HepG2 (cell line): Measurements from ENCODE around the gene HSD3B7. TPM values are rescaled to one million over a fixed set of nuclear protein-coding genes. Genes with fewer than 3 reads are reported as not detected.

Experiments
- BCL6 ChIP-seq: IDR thresholded peaks from 2 replicates; pipeline ENCODE4 v1.6.1; 2016; ENCODE audit warnings: missing genetic modification reagents, missing compliant biosample characterization
- BHLHE40 ChIP-seq: IDR thresholded peaks from 2 replicates; pipeline ENCODE4 v1.6.1; 2011; ENCODE audit warnings: low read length, improper control_type of control experiment
- GATAD1 ChIP-seq: IDR thresholded peaks from 2 replicates; pipeline ENCODE4 v1.6.1; 2016; ENCODE audit warnings: missing genetic modification reagents, missing compliant biosample characterization
- NR2F2 ChIP-seq: IDR thresholded peaks from 2 replicates; pipeline ENCODE4 v1.6.1; 2012; ENCODE audit warnings: low read depth, inconsistent platforms, borderline replicate concordance
- U2AF2 ChIP-seq: fragments of 200-400 bp; formaldehyde crosslinking; IDR thresholded peaks from 2 replicates; pipeline ENCODE4 v1.6.1; 2017; ENCODE audit warnings: low read depth, mild to moderate bottlenecking, low read length
- ZFP1 ChIP-seq: IDR thresholded peaks from 2 replicates; pipeline ENCODE4 v1.6.1; 2016
- ZFP82 ChIP-seq: sonication (generic); formaldehyde crosslinking; IDR thresholded peaks from 2 replicates; pipeline ENCODE4 v1.5.1; 2020; ENCODE audit warnings: mild to moderate bottlenecking, missing genetic modification reagents, borderline replicate concordance
- ZNF12 ChIP-seq: sonication (generic); formaldehyde crosslinking; IDR thresholded peaks from 2 replicates; pipeline ENCODE4 v1.5.0; 2020; ENCODE audit warnings: missing genetic modification reagents
- ZNF383 ChIP-seq: sonication (generic); formaldehyde crosslinking; IDR thresholded peaks from 2 replicates; pipeline ENCODE4 v1.4.0; 2020; ENCODE audit warnings: missing genetic modification reagents, mild to moderate bottlenecking, borderline replicate concordance
- polyA plus RNA-seq, 8 experiments: library from polyadenylated mRNA; depleted of rRNA in 3 of 8; stranded (reverse) in 7 of 8; unstranded in 1 of 8; fragments of >200 nt; fragmentation: Illumina TruSeq in 4 of 8; extraction: Trizol in 4 of 8; gene quantifications; 2 replicates each; pipeline versions ENCODE4 v1.2.1 to v1.2.3, GENCODE V29; 2011 to 2016; ENCODE audit warnings: low read depth in 4 of 8, missing spikeins in 1 of 8, mixed read lengths in 1 of 8; ENCODE audit not compliant: insufficient read depth in 1 of 8
- total RNA-seq, 5 experiments: library from RNA; depleted of rRNA; stranded (reverse); fragments of >200 nt; fragmentation: Illumina TruSeq; extraction: Trizol; gene quantifications; 2 replicates each; pipeline ENCODE4 v1.2.3, GENCODE V29; 2016; ENCODE audit warnings: low read depth in 1 of 5
- TF ChIP-seq, protein P1 (sequence below): sonication (generic); formaldehyde crosslinking; IDR thresholded peaks from 2 replicates; pipeline ENCODE4 v1.5.0; 2020; ENCODE audit warnings: mild to moderate bottlenecking, missing genetic modification reagents
- TF ChIP-seq, protein P2 (sequence below): sonication (generic); formaldehyde crosslinking; IDR thresholded peaks from 2 replicates; pipeline ENCODE4 v1.4.0; 2020; ENCODE audit warnings: missing genetic modification reagents, borderline replicate concordance
- TF ChIP-seq, protein P3 (sequence below): sonication (generic); formaldehyde crosslinking; IDR thresholded peaks from 2 replicates; pipeline ENCODE4 v1.9.0; 2022; ENCODE audit warnings: low read depth, missing genetic modification reagents
- TF ChIP-seq, protein P4 (sequence below): sonication (generic); formaldehyde crosslinking; IDR thresholded peaks from 2 replicates; pipeline ENCODE4 v1.4.0; 2020; ENCODE audit warnings: mild to moderate bottlenecking, missing genetic modification reagents
- TF ChIP-seq, protein P5 (sequence below): fragments of 450-650 bp; IDR thresholded peaks from 2 replicates; pipeline ENCODE4 v1.6.1; 2016

The HSD3B7 gene
- total and polyA plus RNA-seq, 2 of the 13 experiments (the other 11 are each of a cell fraction or from before 2014, with no cell fraction given): 32.9 to 69.7 TPM

DNA sequence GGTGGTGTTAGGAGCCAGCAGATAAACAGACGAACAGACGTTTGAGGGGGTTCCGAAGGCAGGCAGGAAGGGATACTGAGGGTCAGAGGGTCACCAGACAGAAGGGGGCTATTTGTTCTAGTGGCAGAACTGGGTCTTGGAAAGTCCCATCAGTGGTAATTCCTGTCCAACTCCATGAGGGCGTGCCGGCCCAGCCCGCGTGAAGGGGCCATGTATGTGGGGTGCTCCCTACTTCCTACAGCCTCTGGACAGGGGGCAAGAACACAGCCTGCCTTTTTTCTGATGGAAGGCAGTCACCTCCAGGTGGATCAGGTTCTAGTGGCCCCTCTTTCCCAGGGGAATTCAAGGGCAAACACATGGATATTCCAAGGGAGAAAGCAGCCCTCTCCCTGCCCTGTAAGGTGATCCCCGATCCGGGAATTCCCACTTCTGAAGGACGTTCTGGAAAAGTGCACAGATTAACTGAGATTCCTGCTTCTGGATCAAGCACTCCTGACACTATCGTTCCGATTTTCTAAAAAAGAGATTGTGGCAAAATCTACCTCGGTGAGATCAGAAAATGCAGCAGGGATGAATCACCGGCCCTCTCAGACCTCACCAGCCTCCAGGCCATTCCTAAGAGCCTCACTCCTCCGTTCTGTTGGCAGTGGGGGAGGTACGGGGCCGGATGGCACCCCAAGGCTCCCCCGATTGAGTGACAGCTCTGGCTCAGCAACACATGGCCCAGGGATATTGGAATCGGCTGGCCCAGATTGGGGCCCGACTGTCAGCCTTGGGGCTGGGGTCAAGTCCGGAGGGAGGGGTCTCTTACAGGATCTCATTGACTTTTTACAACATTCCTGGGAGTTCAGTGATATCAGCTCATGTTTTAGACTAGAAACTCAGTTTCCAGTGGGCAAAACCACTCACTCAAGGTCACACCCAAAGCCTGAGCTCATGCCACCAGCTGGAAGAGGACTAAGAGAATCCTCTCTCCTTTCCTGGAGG is 13.0 kb downstream of the HSD3B7 start (continued):
- TF ChIP-seq, protein P1, sequence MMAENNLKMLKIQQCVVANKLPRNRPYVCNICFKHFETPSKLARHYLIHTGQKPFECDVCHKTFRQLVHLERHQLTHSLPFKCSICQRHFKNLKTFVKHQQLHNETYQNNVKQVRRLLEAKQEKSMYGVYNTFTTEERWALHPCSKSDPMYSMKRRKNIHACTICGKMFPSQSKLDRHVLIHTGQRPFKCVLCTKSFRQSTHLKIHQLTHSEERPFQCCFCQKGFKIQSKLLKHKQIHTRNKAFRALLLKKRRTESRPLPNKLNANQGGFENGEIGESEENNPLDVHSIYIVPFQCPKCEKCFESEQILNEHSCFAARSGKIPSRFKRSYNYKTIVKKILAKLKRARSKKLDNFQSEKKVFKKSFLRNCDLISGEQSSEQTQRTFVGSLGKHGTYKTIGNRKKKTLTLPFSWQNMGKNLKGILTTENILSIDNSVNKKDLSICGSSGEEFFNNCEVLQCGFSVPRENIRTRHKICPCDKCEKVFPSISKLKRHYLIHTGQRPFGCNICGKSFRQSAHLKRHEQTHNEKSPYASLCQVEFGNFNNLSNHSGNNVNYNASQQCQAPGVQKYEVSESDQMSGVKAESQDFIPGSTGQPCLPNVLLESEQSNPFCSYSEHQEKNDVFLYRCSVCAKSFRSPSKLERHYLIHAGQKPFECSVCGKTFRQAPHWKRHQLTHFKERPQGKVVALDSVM (CRISPR knock-in tag): peak; percentile 31; the same call in 1 of the 2 replicates
- TF ChIP-seq, protein P2, sequence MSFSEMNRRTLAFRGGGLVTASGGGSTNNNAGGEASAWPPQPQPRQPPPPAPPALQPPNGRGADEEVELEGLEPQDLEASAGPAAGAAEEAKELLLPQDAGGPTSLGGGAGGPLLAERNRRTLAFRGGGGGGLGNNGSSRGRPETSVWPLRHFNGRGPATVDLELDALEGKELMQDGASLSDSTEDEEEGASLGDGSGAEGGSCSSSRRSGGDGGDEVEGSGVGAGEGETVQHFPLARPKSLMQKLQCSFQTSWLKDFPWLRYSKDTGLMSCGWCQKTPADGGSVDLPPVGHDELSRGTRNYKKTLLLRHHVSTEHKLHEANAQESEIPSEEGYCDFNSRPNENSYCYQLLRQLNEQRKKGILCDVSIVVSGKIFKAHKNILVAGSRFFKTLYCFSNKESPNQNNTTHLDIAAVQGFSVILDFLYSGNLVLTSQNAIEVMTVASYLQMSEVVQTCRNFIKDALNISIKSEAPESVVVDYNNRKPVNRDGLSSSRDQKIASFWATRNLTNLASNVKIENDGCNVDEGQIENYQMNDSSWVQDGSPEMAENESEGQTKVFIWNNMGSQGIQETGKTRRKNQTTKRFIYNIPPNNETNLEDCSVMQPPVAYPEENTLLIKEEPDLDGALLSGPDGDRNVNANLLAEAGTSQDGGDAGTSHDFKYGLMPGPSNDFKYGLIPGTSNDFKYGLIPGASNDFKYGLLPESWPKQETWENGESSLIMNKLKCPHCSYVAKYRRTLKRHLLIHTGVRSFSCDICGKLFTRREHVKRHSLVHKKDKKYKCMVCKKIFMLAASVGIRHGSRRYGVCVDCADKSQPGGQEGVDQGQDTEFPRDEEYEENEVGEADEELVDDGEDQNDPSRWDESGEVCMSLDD (CRISPR knock-in tag): peak; percentile 79; the same call in 1 of the 2 replicates
- TF ChIP-seq ZNF12 (CRISPR knock-in tag): peak; percentile 99
- TF ChIP-seq, protein P3, sequence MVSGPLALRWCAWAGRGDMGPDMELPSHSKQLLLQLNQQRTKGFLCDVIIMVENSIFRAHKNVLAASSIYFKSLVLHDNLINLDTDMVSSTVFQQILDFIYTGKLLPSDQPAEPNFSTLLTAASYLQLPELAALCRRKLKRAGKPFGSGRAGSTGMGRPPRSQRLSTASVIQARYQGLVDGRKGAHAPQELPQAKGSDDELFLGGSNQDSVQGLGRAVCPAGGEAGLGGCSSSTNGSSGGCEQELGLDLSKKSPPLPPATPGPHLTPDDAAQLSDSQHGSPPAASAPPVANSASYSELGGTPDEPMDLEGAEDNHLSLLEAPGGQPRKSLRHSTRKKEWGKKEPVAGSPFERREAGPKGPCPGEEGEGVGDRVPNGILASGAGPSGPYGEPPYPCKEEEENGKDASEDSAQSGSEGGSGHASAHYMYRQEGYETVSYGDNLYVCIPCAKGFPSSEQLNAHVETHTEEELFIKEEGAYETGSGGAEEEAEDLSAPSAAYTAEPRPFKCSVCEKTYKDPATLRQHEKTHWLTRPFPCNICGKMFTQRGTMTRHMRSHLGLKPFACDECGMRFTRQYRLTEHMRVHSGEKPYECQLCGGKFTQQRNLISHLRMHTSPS (CRISPR knock-in tag): no peak
- 0 out of 2 replicates have a peak, but pooled peaks have one; percentile 18 for TF ChIP-seq BHLHE40
- TF ChIP-seq BCL6: 0 out of 2 replicates have a peak, but pooled peaks have one; percentile 4
- TF ChIP-seq GATAD1: no peak
- TF ChIP-seq U2AF2: no peak
- TF ChIP-seq, protein P4, sequence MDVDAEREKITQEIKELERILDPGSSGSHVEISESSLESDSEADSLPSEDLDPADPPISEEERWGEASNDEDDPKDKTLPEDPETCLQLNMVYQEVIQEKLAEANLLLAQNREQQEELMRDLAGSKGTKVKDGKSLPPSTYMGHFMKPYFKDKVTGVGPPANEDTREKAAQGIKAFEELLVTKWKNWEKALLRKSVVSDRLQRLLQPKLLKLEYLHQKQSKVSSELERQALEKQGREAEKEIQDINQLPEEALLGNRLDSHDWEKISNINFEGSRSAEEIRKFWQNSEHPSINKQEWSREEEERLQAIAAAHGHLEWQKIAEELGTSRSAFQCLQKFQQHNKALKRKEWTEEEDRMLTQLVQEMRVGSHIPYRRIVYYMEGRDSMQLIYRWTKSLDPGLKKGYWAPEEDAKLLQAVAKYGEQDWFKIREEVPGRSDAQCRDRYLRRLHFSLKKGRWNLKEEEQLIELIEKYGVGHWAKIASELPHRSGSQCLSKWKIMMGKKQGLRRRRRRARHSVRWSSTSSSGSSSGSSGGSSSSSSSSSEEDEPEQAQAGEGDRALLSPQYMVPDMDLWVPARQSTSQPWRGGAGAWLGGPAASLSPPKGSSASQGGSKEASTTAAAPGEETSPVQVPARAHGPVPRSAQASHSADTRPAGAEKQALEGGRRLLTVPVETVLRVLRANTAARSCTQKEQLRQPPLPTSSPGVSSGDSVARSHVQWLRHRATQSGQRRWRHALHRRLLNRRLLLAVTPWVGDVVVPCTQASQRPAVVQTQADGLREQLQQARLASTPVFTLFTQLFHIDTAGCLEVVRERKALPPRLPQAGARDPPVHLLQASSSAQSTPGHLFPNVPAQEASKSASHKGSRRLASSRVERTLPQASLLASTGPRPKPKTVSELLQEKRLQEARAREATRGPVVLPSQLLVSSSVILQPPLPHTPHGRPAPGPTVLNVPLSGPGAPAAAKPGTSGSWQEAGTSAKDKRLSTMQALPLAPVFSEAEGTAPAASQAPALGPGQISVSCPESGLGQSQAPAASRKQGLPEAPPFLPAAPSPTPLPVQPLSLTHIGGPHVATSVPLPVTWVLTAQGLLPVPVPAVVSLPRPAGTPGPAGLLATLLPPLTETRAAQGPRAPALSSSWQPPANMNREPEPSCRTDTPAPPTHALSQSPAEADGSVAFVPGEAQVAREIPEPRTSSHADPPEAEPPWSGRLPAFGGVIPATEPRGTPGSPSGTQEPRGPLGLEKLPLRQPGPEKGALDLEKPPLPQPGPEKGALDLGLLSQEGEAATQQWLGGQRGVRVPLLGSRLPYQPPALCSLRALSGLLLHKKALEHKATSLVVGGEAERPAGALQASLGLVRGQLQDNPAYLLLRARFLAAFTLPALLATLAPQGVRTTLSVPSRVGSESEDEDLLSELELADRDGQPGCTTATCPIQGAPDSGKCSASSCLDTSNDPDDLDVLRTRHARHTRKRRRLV (CRISPR knock-in tag): peak; percentile 81; the same call in 1 of the 2 replicates
- no peak; the same call in 1 of the 2 replicates for TF ChIP-seq ZFP82
- TF ChIP-seq, protein P5, sequence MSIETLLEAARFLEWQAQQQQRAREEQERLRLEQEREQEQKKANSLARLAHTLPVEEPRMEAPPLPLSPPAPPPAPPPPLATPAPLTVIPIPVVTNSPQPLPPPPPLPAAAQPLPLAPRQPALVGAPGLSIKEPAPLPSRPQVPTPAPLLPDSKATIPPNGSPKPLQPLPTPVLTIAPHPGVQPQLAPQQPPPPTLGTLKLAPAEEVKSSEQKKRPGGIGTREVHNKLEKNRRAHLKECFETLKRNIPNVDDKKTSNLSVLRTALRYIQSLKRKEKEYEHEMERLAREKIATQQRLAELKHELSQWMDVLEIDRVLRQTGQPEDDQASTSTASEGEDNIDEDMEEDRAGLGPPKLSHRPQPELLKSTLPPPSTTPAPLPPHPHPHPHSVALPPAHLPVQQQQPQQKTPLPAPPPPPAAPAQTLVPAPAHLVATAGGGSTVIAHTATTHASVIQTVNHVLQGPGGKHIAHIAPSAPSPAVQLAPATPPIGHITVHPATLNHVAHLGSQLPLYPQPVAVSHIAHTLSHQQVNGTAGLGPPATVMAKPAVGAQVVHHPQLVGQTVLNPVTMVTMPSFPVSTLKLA: no peak
- 0 out of 2 replicates have a peak, but pooled peaks have one; percentile 9 for TF ChIP-seq ZFP1 (CRISPR knock-in tag)
- 0 out of 2 replicates have a peak, but pooled peaks have one; percentile 85 for TF ChIP-seq ZNF383 (CRISPR knock-in tag)
- 0 out of 2 replicates have a peak, but pooled peaks have one; percentile 40 for TF ChIP-seq NR2F2
